MM.1S (cell line): ENCODE measurements around the gene TPSD1.

ENCODE experiments used
- CTCF ChIP-seq: fragments of 300-600 bp; sonication (generic); IDR thresholded peaks from 2 replicates; pipeline ENCODE4 v1.5.1; 2016; ENCODE audit warnings: antibody characterized with exemption, low read length, mixed read lengths
- EZH2 ChIP-seq: fragments of 300-600 bp; sonication (generic); optimal IDR thresholded peaks from 2 replicates; pipeline ENCODE3; 2017; ENCODE audit warnings: low read depth, mild to moderate bottlenecking, antibody characterized with exemption, low read length, mixed read lengths
- EZH2phosphoT487 ChIP-seq: fragments of 300-600 bp; sonication (generic); IDR thresholded peaks from 2 replicates; pipeline ENCODE4 v1.6.1; 2018; ENCODE audit warnings: antibody characterized with exemption, low read length

GRCh38 chr16:1245452-1246020, 10.3 kb upstream of the TPSD1 start:
- TF ChIP-seq CTCF: no peak
- no peak for TF ChIP-seq EZH2
- no peak for TF ChIP-seq EZH2phosphoT487
